Esophagus squamous epithelium (tissue), 5 donors: ENCODE measurements around the gene CYB5B. TPM values are rescaled to one million over a fixed set of nuclear protein-coding genes. Genes with fewer than 3 reads are reported as not detected.

Experiments
- DNase-seq: peaks from one replicate; lab custom pipeline; 2025; lab: John Stamatoyannopoulos, UW
- H3K27ac ChIP-seq, 4 donors: fragments of 200-600 bp; sonication (generic); one replicate each; pipeline ENCODE4 v1.5.1; 2016 to 2019; ENCODE audit warnings: mild to moderate bottlenecking in 1 of 4
- H3K27me3 ChIP-seq, 4 donors: fragments of 200-600 bp; sonication (generic); 1 replicate in 3 of 4; 2 replicates in 1 of 4; pipeline versions ENCODE4 v1.5.1 to v1.6.0; 2017 to 2021; ENCODE audit warnings: antibody characterized with exemption in 1 of 4
- H3K36me3 ChIP-seq, 3 donors: fragments of 200-600 bp; sonication (generic); one replicate each; pipeline ENCODE4 v1.5.1; 2016 to 2019
- H3K4me1 ChIP-seq, 3 donors: fragments of 200-600 bp; sonication (generic); one replicate each; pipeline ENCODE4 v1.5.1; 2017 to 2019
- H3K4me3 ChIP-seq, 4 donors: fragments of 200-600 bp; sonication (generic); 1 replicate in 3 of 4; 2 replicates in 1 of 4; pipeline ENCODE4 v1.5.1; 2016 to 2019; ENCODE audit warnings: mild to moderate bottlenecking in 2 of 4, moderate library complexity in 1 of 4
- H3K9me3 ChIP-seq, 3 donors: fragments of 200-600 bp; sonication (generic); one replicate each; pipeline ENCODE4 v1.5.1; 2016 to 2019
- CTCF ChIP-seq, 6 experiments: fragments of 450-650 bp in 4 of 6; fragments of 200-600 bp in 2 of 6; sonication (generic) in 2 of 6; IDR thresholded peaks; one replicate each; pipeline ENCODE4 v1.5.1; 2016 to 2019; ENCODE audit warnings: antibody characterized with exemption in 6 of 6, mild to moderate bottlenecking in 4 of 6, moderate library complexity in 4 of 6
- POLR2A ChIP-seq, 4 donors: fragments of 450-650 bp; IDR thresholded peaks; one replicate each; pipeline ENCODE4 v1.6.1; 2017; ENCODE audit warnings: antibody characterized with exemption in 4 of 4, mild to moderate bottlenecking in 4 of 4, moderate library complexity in 3 of 4
- WGBS, 2 donors: methylation state at CpG; one replicate each; pipeline ENCODE4 v1.1.5; 2018; 5-methylcytosine and 5-hydroxymethylcytosine counted together
- intact Hi-C: fragments of 100-400 bp; cut with DNase I; formaldehyde crosslinking; loops from one replicate; pipeline ENCODE4 v1.15.0; 2022
- total RNA-seq, 4 donors: library from RNA; depleted of rRNA; stranded (reverse); fragments of >200 nt; gene quantifications; one replicate each; pipeline ENCODE4 v1.1.0, GENCODE V29; 2016
- donor health status: DM: yes; HTN: yes; CAD: no.

The CYB5B gene
- total RNA-seq, 4 donors from 2014 or later = 23.7 to 45.7 (median 39.6) TPM

DNA sequence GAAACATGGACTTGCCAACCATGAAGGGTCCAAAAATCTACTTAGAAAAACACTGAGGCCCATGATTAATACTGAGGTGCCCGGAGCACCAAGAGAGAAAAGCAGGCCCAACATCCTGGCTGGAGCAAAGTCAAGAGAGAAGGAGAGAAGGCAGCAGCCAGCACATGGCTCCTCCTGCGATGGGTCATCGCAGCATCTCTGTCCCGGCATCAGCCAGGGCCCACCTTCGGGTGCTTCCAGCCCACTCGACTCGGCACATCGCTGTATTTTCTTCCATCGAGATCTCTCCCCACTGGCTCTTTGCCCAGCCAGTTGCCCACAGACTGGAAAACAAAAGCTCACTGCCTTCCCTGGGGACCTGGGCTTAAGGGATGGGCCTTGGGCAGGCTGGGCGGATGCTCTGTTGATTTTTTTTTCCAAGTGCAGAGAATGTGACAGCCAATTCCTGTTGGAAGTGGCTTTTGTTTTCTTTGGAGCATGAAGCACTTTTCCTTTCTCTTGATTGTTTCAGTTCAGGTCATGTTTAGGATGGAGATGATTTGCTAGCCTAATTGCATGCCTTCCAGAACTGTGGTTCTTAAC is 58.1 kb downstream of the CYB5B start:
- Histone ChIP-seq H3K4me1 (peaks cover 14 to 32% (median 24%) of the 10 kb centered on the region in 3 donors), H3K4me3 (peak overlapping the region in 3 of 4 donors; percentile 14 to 44 (median 21)), H3K36me3 (no peaks in the 10 kb centered on the region), H3K27ac (peak overlapping the region; percentile 77 to 90 (median 86)), H3K9me3 (no peaks in the 10 kb centered on the region), H3K27me3 (no peaks in the 10 kb centered on the region)
- TF ChIP-seq POLR2A (IDR thresholded peaks at IDR 0.05) = no peak
- TF ChIP-seq CTCF (IDR thresholded peaks at IDR 0.05) = no peak
- intact Hi-C loops = no loop called here
- 12 to 23% methylated on average over 8 to 10 of the region's 10 CpGs for WGBS, 2 donors
- no peak for DNase-seq

DNA sequence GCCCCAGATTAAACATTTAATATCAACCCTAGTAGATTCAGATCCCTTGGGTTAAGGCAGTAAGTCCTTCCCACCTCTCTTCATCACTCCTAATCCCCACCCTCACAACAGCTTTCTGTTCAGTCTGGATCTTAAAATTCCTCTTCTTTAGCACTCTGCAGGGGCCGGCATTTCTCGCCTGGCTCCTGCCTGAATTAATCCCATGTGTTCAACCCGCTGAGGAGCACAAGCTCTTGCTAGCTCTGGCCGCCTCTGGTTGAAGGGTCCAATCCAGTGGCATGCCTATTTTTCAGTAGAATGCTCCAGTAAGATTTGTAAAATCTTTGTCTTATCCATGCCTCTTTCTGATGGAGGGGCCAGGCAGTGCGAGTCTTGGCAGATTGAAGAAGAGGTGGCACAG is 59.2 kb downstream of the CYB5B start:
- Histone ChIP-seq H3K4me1 (peaks cover 14 to 32% (median 24%) of the 10 kb centered on the region in 3 donors), H3K36me3 (no peaks in the 10 kb centered on the region), H3K9me3 (no peaks in the 10 kb centered on the region), H3K27me3 (no peaks in the 10 kb centered on the region), H3K4me3 (no peak overlapping the region), H3K27ac (peak overlapping the region in 1 of 4 donors; percentile 89)
- no peak for DNase-seq
- 78 to 81% methylated on average over 5 of the region's 5 CpGs for WGBS, 2 donors
- intact Hi-C loops = no loop called here
- TF ChIP-seq CTCF (IDR thresholded peaks at IDR 0.05) = no peak
- TF ChIP-seq POLR2A (IDR thresholded peaks at IDR 0.05) = no peak

DNA sequence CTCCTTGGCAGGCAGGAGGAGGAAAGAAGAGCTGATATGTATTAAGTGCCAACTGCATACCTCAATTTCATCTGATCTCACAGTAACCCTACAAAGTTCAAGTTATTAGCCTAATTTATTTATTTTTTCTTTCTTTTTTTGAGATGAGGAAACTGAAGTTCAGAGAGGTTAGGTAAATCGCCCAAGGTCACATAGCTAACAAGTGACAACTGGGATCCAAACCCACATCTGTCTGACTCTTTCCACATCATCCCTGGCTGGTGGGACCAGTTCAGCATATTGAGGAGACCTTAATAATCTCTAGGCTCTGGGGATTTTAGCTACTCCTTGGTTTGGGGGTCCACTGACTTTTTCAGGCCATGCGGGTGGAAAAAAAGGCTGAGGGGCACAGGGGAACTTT is 60.9 kb downstream of the CYB5B start:
- no peaks in the 10 kb centered on the region for H3K27me3 ChIP-seq
- intact Hi-C loops = no loop called here
- H3K27ac ChIP-seq = no peak overlapping the region
- TF ChIP-seq CTCF (IDR thresholded peaks at IDR 0.05) = no peak
- TF ChIP-seq POLR2A (IDR thresholded peaks at IDR 0.05) = no peak
- no peaks in the 10 kb centered on the region for H3K36me3 ChIP-seq
- DNase-seq = no peak
- H3K4me1 ChIP-seq = peaks cover 14 to 32% (median 24%) of the 10 kb centered on the region in 3 donors
- H3K4me3 ChIP-seq = no peak overlapping the region
- WGBS, 2 donors = 77 to 86% methylated on average over 1 to 2 of the region's 2 CpGs
- H3K9me3 ChIP-seq = no peaks in the 10 kb centered on the region

DNA sequence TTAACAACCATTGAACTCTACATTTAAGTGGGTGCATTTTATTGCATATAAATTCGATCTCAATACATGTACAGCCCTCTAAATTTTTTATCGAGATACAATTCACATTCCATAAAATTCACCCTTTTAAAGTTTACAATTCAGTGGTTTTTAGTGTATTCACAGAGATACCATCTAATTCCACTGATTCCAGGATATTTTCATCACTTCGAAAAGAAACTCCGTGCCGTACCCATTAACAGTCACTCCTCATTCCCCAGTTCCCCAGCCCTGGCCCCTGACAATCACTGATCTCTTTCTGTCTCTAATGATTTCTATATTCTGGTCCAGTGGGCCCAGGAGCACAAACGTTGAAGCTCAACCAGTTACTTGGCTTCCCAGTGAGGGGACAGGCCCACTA is 61.4 kb downstream of the CYB5B start:
- H3K4me1 ChIP-seq = peaks cover 14 to 28% (median 24%) of the 10 kb centered on the region in 3 donors
- no peak overlapping the region for H3K27ac ChIP-seq
- 91 to 92% methylated on average over 6 of the region's 6 CpGs for WGBS, 2 donors
- H3K27me3 ChIP-seq = no peaks in the 10 kb centered on the region
- no peak overlapping the region for H3K4me3 ChIP-seq
- no peak for TF ChIP-seq POLR2A (IDR thresholded peaks at IDR 0.05)
- TF ChIP-seq CTCF (IDR thresholded peaks at IDR 0.05) = no peak
- DNase-seq = no peak
- intact Hi-C loops = no loop called here
- H3K9me3 ChIP-seq = no peaks in the 10 kb centered on the region
- H3K36me3 ChIP-seq = no peaks in the 10 kb centered on the region

DNA sequence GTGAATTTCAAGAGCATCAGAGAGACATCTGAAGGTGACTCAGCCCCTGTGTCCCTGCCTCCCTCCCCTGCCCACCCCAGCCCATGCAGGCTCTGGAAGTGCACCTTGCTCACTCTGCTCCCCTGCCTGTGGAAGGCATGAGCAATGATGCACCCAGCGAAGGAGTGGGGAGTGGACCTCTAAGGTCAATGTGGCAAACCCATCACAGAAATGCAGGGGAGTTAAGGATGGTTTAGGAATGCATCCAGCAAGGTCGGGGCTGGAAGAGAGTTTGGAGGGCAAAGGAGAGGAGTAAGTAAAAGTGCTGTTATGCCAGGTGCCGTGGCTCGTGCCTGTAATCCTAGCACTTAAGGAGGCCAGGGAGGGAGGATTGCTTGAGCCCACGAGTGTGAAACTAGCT is 61.9 kb downstream of the CYB5B start:
- TF ChIP-seq CTCF (IDR thresholded peaks at IDR 0.05) = no peak
- TF ChIP-seq POLR2A (IDR thresholded peaks at IDR 0.05) = no peak
- H3K27me3 ChIP-seq = no peaks in the 10 kb centered on the region
- WGBS, 2 donors = 57 to 81% methylated on average over 4 to 5 of the region's 5 CpGs
- no peak for DNase-seq
- H3K4me1 ChIP-seq = peaks cover 14 to 23% (median 19%) of the 10 kb centered on the region in 3 donors
- intact Hi-C loops = no loop called here
- H3K9me3 ChIP-seq = no peaks in the 10 kb centered on the region
- H3K36me3 ChIP-seq = no peaks in the 10 kb centered on the region
- H3K4me3 ChIP-seq = no peak overlapping the region
- no peak overlapping the region for H3K27ac ChIP-seq
